H9 (cell line): ENCODE measurements around the gene CCR9. TPM values are rescaled to one million over a fixed set of nuclear protein-coding genes. Genes with fewer than 3 reads are reported as not detected.

Source experiments
- DNase-seq: peaks from one replicate; pipeline ENCODE4 v3.0.0-alpha.2; 2017
- H2AFZ ChIP-seq: one replicate; pipeline ENCODE4 v1.6.1; 2013; ENCODE audit warnings: mild to moderate bottlenecking, low read length, control low read depth, moderate library complexity
- H2AK5ac ChIP-seq: 2 replicates; pipeline ENCODE4 v1.6.1; 2013; ENCODE audit warnings: low read length, control low read depth, mixed read lengths; ENCODE audit not compliant: insufficient read length
- H2BK120ac ChIP-seq: one replicate; pipeline ENCODE4 v1.6.1; 2013; ENCODE audit warnings: low read depth, mild to moderate bottlenecking, low read length, control low read depth, inconsistent platforms; ENCODE audit not compliant: poor library complexity, severe bottlenecking
- H2BK12ac ChIP-seq: 2 replicates; pipeline ENCODE4 v1.6.1; 2013; ENCODE audit warnings: low read length, control low read depth, mixed read lengths, low read depth; ENCODE audit not compliant: insufficient read length
- H2BK15ac ChIP-seq: 2 replicates; pipeline ENCODE4 v1.6.1; 2013; ENCODE audit warnings: low read depth, low read length, control low read depth
- H2BK20ac ChIP-seq: one replicate; pipeline ENCODE4 v1.6.1; 2013; ENCODE audit warnings: low read depth, mild to moderate bottlenecking, low read length, control low read depth, inconsistent platforms; ENCODE audit not compliant: poor library complexity, severe bottlenecking
- H2BK5ac ChIP-seq: 2 replicates; pipeline ENCODE4 v1.6.1; 2013; ENCODE audit warnings: low read length, control low read depth, mixed read lengths; ENCODE audit not compliant: insufficient read length
- H3K14ac ChIP-seq: 2 replicates; pipeline ENCODE4 v1.6.1; 2013; ENCODE audit warnings: low read length, control low read depth; ENCODE audit not compliant: insufficient read depth
- H3K18ac ChIP-seq: 2 replicates; pipeline ENCODE4 v1.6.1; 2013; ENCODE audit warnings: low read depth, mild to moderate bottlenecking, mixed read lengths, low read length, control low read depth; ENCODE audit not compliant: insufficient read length
- H3K23ac ChIP-seq: 2 replicates; pipeline ENCODE4 v1.6.1; 2013; ENCODE audit warnings: low read length, control low read depth, mixed read lengths, low read depth; ENCODE audit not compliant: insufficient read length
- H3K23me2 ChIP-seq: 2 replicates; pipeline ENCODE4 v1.6.1; 2013; ENCODE audit warnings: low read depth, mild to moderate bottlenecking, mixed read lengths, low read length, control low read depth; ENCODE audit not compliant: insufficient read length, poor library complexity, severe bottlenecking
- H3K27ac ChIP-seq: 2 replicates; pipeline ENCODE4 v1.5.1; 2013; ENCODE audit warnings: low read length, control low read depth, mixed read lengths, low read depth; ENCODE audit not compliant: insufficient read length
- H3K27me3 ChIP-seq: 2 replicates; pipeline ENCODE4 v1.6.1; 2013; ENCODE audit warnings: low read length, control low read depth, inconsistent platforms; ENCODE audit not compliant: insufficient read depth
- H3K4ac ChIP-seq: 2 replicates; pipeline ENCODE4 v1.6.1; 2013; ENCODE audit warnings: low read depth, mild to moderate bottlenecking, control low read depth, inconsistent platforms, low read length, moderate library complexity
- H3K4me1 ChIP-seq: 2 replicates; pipeline ENCODE4 v1.6.1; 2013; ENCODE audit warnings: low read length, control low read depth, inconsistent platforms; ENCODE audit not compliant: insufficient read depth
- H3K4me2 ChIP-seq: 2 replicates; pipeline ENCODE4 v1.6.1; 2013; ENCODE audit warnings: low read length, control low read depth, mixed read lengths; ENCODE audit not compliant: insufficient read length, insufficient read depth
- H3K56ac ChIP-seq: 2 replicates; pipeline ENCODE4 v1.6.1; 2013; ENCODE audit warnings: low read depth, mild to moderate bottlenecking, mixed read lengths, low read length, control low read depth; ENCODE audit not compliant: insufficient read length
- H3K79me1 ChIP-seq: 2 replicates; pipeline ENCODE4 v1.6.1; 2013; ENCODE audit warnings: low read depth, mild to moderate bottlenecking, moderate library complexity, low read length, control low read depth, inconsistent platforms; ENCODE audit not compliant: insufficient read depth, poor library complexity, severe bottlenecking
- H3K79me2 ChIP-seq: 2 replicates; pipeline ENCODE4 v1.6.1; 2013; ENCODE audit warnings: low read length, control low read depth, inconsistent platforms; ENCODE audit not compliant: insufficient read depth
- H3K9ac ChIP-seq: 2 replicates; pipeline ENCODE4 v1.6.1; 2013; ENCODE audit warnings: low read length, control low read depth, mixed read lengths; ENCODE audit not compliant: insufficient read length; ENCODE audit errors: extremely low read depth
- H3K9me3 ChIP-seq: one replicate; pipeline ENCODE4 v1.6.1; 2013; ENCODE audit warnings: low read depth, low read length, inconsistent platforms; ENCODE audit not compliant: control insufficient read depth
- H3T11ph ChIP-seq: one replicate; pipeline ENCODE4 v1.6.1; 2013; ENCODE audit warnings: mild to moderate bottlenecking, low read length, control low read depth, inconsistent platforms
- H4K20me1 ChIP-seq: one replicate; pipeline ENCODE4 v1.6.1; 2013; ENCODE audit not compliant: control insufficient read depth, insufficient read length, insufficient read depth
- H4K5ac ChIP-seq: 2 replicates; pipeline ENCODE4 v1.6.1; 2013; ENCODE audit warnings: low read depth, mild to moderate bottlenecking, mixed read lengths, low read length, control low read depth; ENCODE audit not compliant: insufficient read length
- H4K8ac ChIP-seq: replicated peaks from 2 replicates; pipeline ENCODE4 v1.6.1; 2013; ENCODE audit warnings: low read length, control low read depth, mixed read lengths, low read depth; ENCODE audit not compliant: insufficient read length
- H4K91ac ChIP-seq: 2 replicates; pipeline ENCODE4 v1.6.1; 2013; ENCODE audit warnings: low read depth, mild to moderate bottlenecking, moderate library complexity, mixed read lengths, low read length, control low read depth; ENCODE audit not compliant: insufficient read length
- H3K27ac Mint-ChIP-seq, 3 experiments: 2 replicates in 2 of 3; 3 replicates in 1 of 3; pipeline ENCODE4 v1.8.0; 2020 to 2021; ENCODE audit warnings: mixed read lengths in 3 of 3, mild to moderate bottlenecking in 1 of 3, moderate library complexity in 1 of 3
- H3K27me3 Mint-ChIP-seq: 2 replicates; pipeline ENCODE4 v1.8.0; 2021; ENCODE audit warnings: low read depth, mild to moderate bottlenecking, moderate library complexity, mixed read lengths
- H3K36me3 Mint-ChIP-seq, 3 experiments: 2 replicates in 2 of 3; 3 replicates in 1 of 3; pipeline ENCODE4 v1.8.0; 2020 to 2021; ENCODE audit warnings: low read depth in 3 of 3, mixed read lengths in 3 of 3; ENCODE audit not compliant: insufficient read depth in 1 of 3
- H3K4me1 Mint-ChIP-seq, 2 experiments: 2 replicates each; pipeline ENCODE4 v1.8.0; 2020; ENCODE audit warnings: mixed read lengths in 2 of 2
- H3K4me3 Mint-ChIP-seq, 2 experiments: 2 replicates in 1 of 2; 3 replicates in 1 of 2; pipeline ENCODE4 v1.8.0; 2020 to 2021; ENCODE audit warnings: mild to moderate bottlenecking in 2 of 2, mixed read lengths in 2 of 2, moderate library complexity in 1 of 2
- H3K9me3 Mint-ChIP-seq, 2 experiments: 2 replicates in 1 of 2; 3 replicates in 1 of 2; pipeline ENCODE4 v1.8.0; 2020; ENCODE audit warnings: mild to moderate bottlenecking in 2 of 2, mixed read lengths in 2 of 2, moderate library complexity in 1 of 2
- WGBS: extraction: QIAGEN DNeasy Blood & Tissue Kit; methylation state at CpG from one replicate; pipeline ENCODE4 v1.1.7; 2013; ENCODE audit warnings: missing lambda C conversion rate, low lambda C conversion rate, mixed read lengths; ENCODE audit not compliant: insufficient read length; ENCODE audit errors: extremely low coverage; 5-methylcytosine and 5-hydroxymethylcytosine counted together
- total RNA-seq: library from RNA; stranded (reverse); gene quantifications from 2 replicates; pipeline ENCODE4 v1.2.1, GENCODE V29; 2021
- TF ChIP-seq, protein P1 (sequence below): fragments of 200-600 bp; sonication (generic); conservative IDR thresholded peaks from 3 replicates; pipeline ENCODE4 v1.8.0; 2021; ENCODE audit warnings: antibody characterized with exemption, mild to moderate bottlenecking

Gene CCR9
- total RNA-seq, 1 experiment from 2014 or later = not detected

GRCh38 chr3:45858809-45859543 is 27.4 kb upstream of the CCR9 start:
- no peak for DNase-seq
- no peak overlapping the region for H3K56ac ChIP-seq
- no peak overlapping the region for H3K27ac ChIP-seq
- H3K14ac ChIP-seq = no peak overlapping the region
- no peaks in the 10 kb centered on the region for H3K79me2 ChIP-seq
- H4K8ac ChIP-seq = no peak overlapping the region
- H3K79me1 ChIP-seq = no peaks in the 10 kb centered on the region
- TF ChIP-seq, protein P1, sequence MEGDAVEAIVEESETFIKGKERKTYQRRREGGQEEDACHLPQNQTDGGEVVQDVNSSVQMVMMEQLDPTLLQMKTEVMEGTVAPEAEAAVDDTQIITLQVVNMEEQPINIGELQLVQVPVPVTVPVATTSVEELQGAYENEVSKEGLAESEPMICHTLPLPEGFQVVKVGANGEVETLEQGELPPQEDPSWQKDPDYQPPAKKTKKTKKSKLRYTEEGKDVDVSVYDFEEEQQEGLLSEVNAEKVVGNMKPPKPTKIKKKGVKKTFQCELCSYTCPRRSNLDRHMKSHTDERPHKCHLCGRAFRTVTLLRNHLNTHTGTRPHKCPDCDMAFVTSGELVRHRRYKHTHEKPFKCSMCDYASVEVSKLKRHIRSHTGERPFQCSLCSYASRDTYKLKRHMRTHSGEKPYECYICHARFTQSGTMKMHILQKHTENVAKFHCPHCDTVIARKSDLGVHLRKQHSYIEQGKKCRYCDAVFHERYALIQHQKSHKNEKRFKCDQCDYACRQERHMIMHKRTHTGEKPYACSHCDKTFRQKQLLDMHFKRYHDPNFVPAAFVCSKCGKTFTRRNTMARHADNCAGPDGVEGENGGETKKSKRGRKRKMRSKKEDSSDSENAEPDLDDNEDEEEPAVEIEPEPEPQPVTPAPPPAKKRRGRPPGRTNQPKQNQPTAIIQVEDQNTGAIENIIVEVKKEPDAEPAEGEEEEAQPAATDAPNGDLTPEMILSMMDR = no peak
- H3T11ph ChIP-seq = no peak overlapping the region
- H3K18ac ChIP-seq = no peak overlapping the region
- no peaks in the 10 kb centered on the region for H3K4me1 ChIP-seq
- no CpG with 5 or more reads among the region's 7 CpGs for WGBS
- no peak overlapping the region for H3K4ac ChIP-seq
- no peak overlapping the region for H2BK120ac ChIP-seq
- H3K27me3 Mint-ChIP-seq = peaks cover 51% of the 10 kb centered on the region
- H3K4me1 Mint-ChIP-seq = no peaks in the 10 kb centered on the region
- H3K27me3 ChIP-seq = no peaks in the 10 kb centered on the region
- no peak overlapping the region for H2AK5ac ChIP-seq
- H4K91ac ChIP-seq = no peak overlapping the region
- H3K23ac ChIP-seq = no peak overlapping the region
- no peak overlapping the region for H2BK15ac ChIP-seq
- H3K36me3 Mint-ChIP-seq = no peaks in the 10 kb centered on the region
- peaks cover 7 to 10% of the 10 kb centered on the region in 2 experiments; a peak in 3 of 5 replicates for H3K9me3 Mint-ChIP-seq
- H3K9ac ChIP-seq = no peak overlapping the region
- H3K27ac Mint-ChIP-seq = no peak overlapping the region
- H4K5ac ChIP-seq = no peak overlapping the region
- H2BK12ac ChIP-seq = no peak overlapping the region
- H3K23me2 ChIP-seq = no peaks in the 10 kb centered on the region
- H2AFZ ChIP-seq = no peak overlapping the region
- H4K20me1 ChIP-seq = peaks cover 2% of the 10 kb centered on the region
- no peak overlapping the region for H2BK5ac ChIP-seq
- no peak overlapping the region for H3K4me2 ChIP-seq
- no peak overlapping the region for H2BK20ac ChIP-seq
- H3K4me3 Mint-ChIP-seq = no peak overlapping the region
- H3K9me3 ChIP-seq = peaks cover 5% of the 10 kb centered on the region
